GM23248 (cell line): ENCODE data around the gene AMH.

Experiments used
- EZH2 ChIP-seq: fragments of 200-600 bp; sonication (generic); IDR thresholded peaks from 2 replicates; pipeline ENCODE4 v1.6.1; 2018; ENCODE audit warnings: antibody characterized with exemption, mild to moderate bottlenecking; ENCODE audit not compliant: insufficient read depth, poor library complexity, severe bottlenecking
- EZH2phosphoT487 ChIP-seq: fragments of 200-600 bp; sonication (generic); IDR thresholded peaks from 2 replicates; pipeline ENCODE4 v1.6.1; 2018; ENCODE audit warnings: antibody characterized with exemption, moderate library complexity, mild to moderate bottlenecking, low read depth; ENCODE audit not compliant: insufficient read depth

DNA sequence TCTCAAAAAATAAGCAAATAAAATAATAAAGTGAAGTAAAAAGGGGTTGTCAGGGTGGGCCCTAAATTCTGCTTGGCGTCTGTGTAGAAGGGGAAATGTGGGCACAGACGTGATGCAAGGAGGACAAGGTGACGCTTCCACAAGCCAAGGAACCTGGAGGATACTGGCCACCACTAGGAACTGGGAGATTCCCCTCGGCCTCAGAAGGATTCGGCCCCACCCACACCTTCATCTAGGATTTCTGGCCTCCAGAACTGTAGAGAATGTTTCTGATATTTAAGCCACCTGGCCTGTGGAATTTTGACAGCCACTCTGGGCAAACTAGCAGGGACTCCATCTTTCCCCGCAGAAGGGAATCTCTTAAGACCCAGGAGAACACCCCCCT, 14.1 kb upstream of the AMH start:
- TF ChIP-seq EZH2 (no peak), EZH2phosphoT487 (no peak)
